HCT116 (cell line): ENCODE data around the gene WDR4. TPM values are rescaled to one million over a fixed set of nuclear protein-coding genes. Genes with fewer than 3 reads are reported as not detected.

ENCODE experiments used
- ATAC-seq: fragments of 200-7000 bp; cut with Tn5 transposase; 2 replicates; pipeline ENCODE4 v1.9.1; 2020; ENCODE audit warnings: mild to moderate bottlenecking, moderate library complexity
- BruUV-seq: library from RNA; stranded (reverse); fragments of 400-500 nt; replicated peaks from 2 replicates; lab custom pipeline; 2021; lab: Mats Ljungman, UMichigan
- CTCF ChIA-PET: fragments of 300-600 bp; sonication (Branson Sonifier 250); formaldehyde crosslinking; loops from one replicate; lab custom pipeline; 2021; ENCODE audit warnings: antibody characterized with exemption; lab: Charles Lee
- POLR2A ChIA-PET: fragments of 300-600, 350-600 bp; sonication (Branson Sonifier 250); formaldehyde crosslinking; loops from one replicate; lab custom pipeline; 2021; ENCODE audit warnings: antibody characterized with exemption; lab: Charles Lee
- RAD21 ChIA-PET, 2 experiments: fragments of 300-600 bp; sonication (Branson Sonifier 250); formaldehyde crosslinking; loops; one replicate each; lab custom pipeline; 2023; ENCODE audit warnings: low total read pairs in 2 of 2; ENCODE audit not compliant: uncharacterized antibody in 2 of 2, unreplicated experiment in 2 of 2, low non-redundant PET in 1 of 2; lab: Charles Lee
- DNase-seq: peaks from one replicate; pipeline ENCODE4 v3.0.0-alpha.2; 2010; ENCODE audit warnings: low read depth, low spot score
- H2AFZ ChIP-seq: fragments of 200-600 bp; shearing (Covaris generic), sonication (generic); 2 replicates; pipeline ENCODE4 v1.6.1; 2017; ENCODE audit warnings: low read depth, mixed run types, mixed read lengths, antibody characterized with exemption, low read length; ENCODE audit not compliant: poor library complexity, severe bottlenecking
- H3K27ac ChIP-seq: 2 replicates; pipeline ENCODE4 v1.5.1; 2012; ENCODE audit warnings: low read depth, low read length
- H3K27me3 ChIP-seq: fragments of 200-600 bp; sonication (generic); 2 replicates; pipeline ENCODE4 v1.6.1; 2016; ENCODE audit warnings: mixed run types, low read length, mixed read lengths; ENCODE audit not compliant: insufficient read depth
- H3K36me3 ChIP-seq, 2 experiments: fragments of 200-500 bp in 1 of 2; fragments of 200-600 bp in 1 of 2; sonication (Bioruptor generic) in 1 of 2; sonication (generic) in 1 of 2; 2 replicates each; pipeline versions ENCODE4 v1.5.1 to v1.6.1; 2014 to 2016; ENCODE audit warnings: low read length in 2 of 2, inconsistent platforms in 1 of 2, mixed read lengths in 1 of 2, mixed run types in 1 of 2; ENCODE audit not compliant: insufficient read depth in 2 of 2, control insufficient read depth in 1 of 2
- H3K4me1 ChIP-seq, 2 experiments: fragments of 200-600 bp in 1 of 2; sonication (generic) in 1 of 2; 2 replicates each; pipeline versions ENCODE4 v1.5.1 to v1.6.1; 2012 to 2017; ENCODE audit warnings: low read length in 2 of 2, inconsistent platforms in 1 of 2, mild to moderate bottlenecking in 1 of 2, mixed read lengths in 1 of 2, mixed run types in 1 of 2, moderate library complexity in 1 of 2; ENCODE audit not compliant: insufficient read depth in 2 of 2, control insufficient read depth in 1 of 2
- H3K4me2 ChIP-seq: fragments of 200-600 bp; sonication (generic); 2 replicates; pipeline ENCODE4 v1.6.1; 2017; ENCODE audit warnings: mixed run types, low read length, mixed read lengths
- H3K4me3 ChIP-seq, 2 experiments: fragments of 200-600 bp in 1 of 2; sonication (generic) in 1 of 2; replicated peaks in 1 of 2; 2 replicates each; pipeline ENCODE4 v1.5.1; 2011 to 2016; ENCODE audit warnings: low read length in 2 of 2, control low read depth in 1 of 2, low read depth in 1 of 2, mild to moderate bottlenecking in 1 of 2, mixed read lengths in 1 of 2, mixed run types in 1 of 2
- H3K79me2 ChIP-seq: fragments of 200-600 bp; sonication (generic); 2 replicates; pipeline ENCODE4 v1.6.1; 2017; ENCODE audit warnings: mild to moderate bottlenecking, mixed run types, low read length, moderate library complexity, mixed read lengths; ENCODE audit not compliant: insufficient read depth
- H3K9ac ChIP-seq: fragments of 200-600 bp; sonication (generic); 2 replicates; pipeline ENCODE4 v1.6.1; 2016; ENCODE audit warnings: low read length, mixed read lengths
- H3K9me2 ChIP-seq: fragments of 200-600 bp; sonication (generic), shearing (Covaris generic); 2 replicates; pipeline ENCODE4 v1.6.1; 2017; ENCODE audit warnings: mixed run types, mild to moderate bottlenecking, moderate library complexity; ENCODE audit not compliant: insufficient read depth
- H3K9me3 ChIP-seq, 2 experiments: fragments of 200-500 bp in 1 of 2; fragments of 200-600 bp in 1 of 2; sonication (Bioruptor generic) in 1 of 2; sonication (generic) in 1 of 2; 2 replicates each; pipeline ENCODE4 v1.6.1; 2014 to 2017; ENCODE audit warnings: low read length in 2 of 2, mixed read lengths in 2 of 2, inconsistent platforms in 1 of 2, low read depth in 1 of 2, mild to moderate bottlenecking in 1 of 2, mixed run types in 1 of 2, moderate library complexity in 1 of 2; ENCODE audit not compliant: control insufficient read depth in 1 of 2, insufficient read depth in 1 of 2
- H4K20me1 ChIP-seq: fragments of 200-600 bp; sonication (generic), shearing (Covaris generic); 2 replicates; pipeline ENCODE4 v1.6.1; 2017; ENCODE audit warnings: mixed run types, mild to moderate bottlenecking, moderate library complexity; ENCODE audit not compliant: insufficient read depth
- CTCF ChIP-seq, 3 experiments: fragments of 200-600 bp in 1 of 3; sonication (generic) in 1 of 3; IDR thresholded peaks in 2 of 3; conservative IDR thresholded peaks in 1 of 3; 2 replicates each; pipeline ENCODE4 v1.5.1; 2012 to 2017; ENCODE audit warnings: low read depth in 2 of 3, low read length in 2 of 3, antibody characterized with exemption in 1 of 3, borderline replicate concordance in 1 of 3, control low read depth in 1 of 3, mild to moderate bottlenecking in 1 of 3, mixed read lengths in 1 of 3, mixed run types in 1 of 3, moderate library complexity in 1 of 3; ENCODE audit not compliant: insufficient read depth in 1 of 3
- EGR1 ChIP-seq: IDR thresholded peaks from 2 replicates; pipeline ENCODE4 v1.6.1; 2012; ENCODE audit warnings: low read depth
- FOSL1 ChIP-seq: IDR thresholded peaks from 2 replicates; pipeline ENCODE4 v1.6.1; 2012; ENCODE audit warnings: low read depth
- REST ChIP-seq: IDR thresholded peaks from 2 replicates; pipeline ENCODE4 v1.6.1; 2012; ENCODE audit warnings: low read depth
- SIN3A ChIP-seq: IDR thresholded peaks from 2 replicates; pipeline ENCODE4 v1.6.1; 2012; ENCODE audit warnings: low read depth
- SP1 ChIP-seq: IDR thresholded peaks from 2 replicates; pipeline ENCODE4 v1.6.1; 2012; ENCODE audit warnings: low read depth
- ZBTB33 ChIP-seq: IDR thresholded peaks from 2 replicates; pipeline ENCODE4 v1.6.1; 2011; ENCODE audit warnings: mild to moderate bottlenecking, low read length, moderate library complexity; ENCODE audit not compliant: insufficient replicate concordance; ENCODE audit errors: extremely low read depth
- intact Hi-C: fragments of 100-400 bp; cut with micrococcal nuclease; formaldehyde crosslinking; loops from 2 replicates; pipeline ENCODE4 v1.10.0; 2022
- total RNA-seq: library from RNA; stranded (reverse); gene quantifications from one replicate; pipeline ENCODE4 v1.2.1, GENCODE V29; 2021; ENCODE audit not compliant: unreplicated experiment

Gene WDR4
- total RNA-seq, 1 experiment from 2014 or later, result 34.8 TPM

GRCh38 chr21:42925114-42925926 is 46.0 kb upstream of the WDR4 start, which contains the start of gene ERVH48-1:
TSS of gene ERVH48-1 (minus strand) at chr21:42925630. CDS start at chr21:42919006, 6,624 bp downstream.
- DNase-seq, result no peak

More at GRCh38 chr21:42925114-42925926, 46.0 kb upstream of the WDR4 start, which contains the start of gene ERVH48-1:
- TF ChIP-seq CTCF (IDR thresholded peaks at IDR 0.05 in 2 of 3, conservative IDR thresholded peaks at IDR 0.05 in 1 of 3; ENCODE audit: borderline replicate concordance in 1 of 3, insufficient read depth in 1 of 3, low read depth in 2 of 3, low read length in 2 of 3) (no peak), FOSL1 (no peak), ZBTB33 (no peak), REST (no peak), SP1 (no peak), SIN3A (no peak), EGR1 (no peak)
- TF ChIP-seq, all 23 proteins: peak for 0
- ATAC-seq, result no peak
- Histone ChIP-seq H3K36me3 (no peaks in the 10 kb centered on the region), H4K20me1 (no peaks in the 10 kb centered on the region), H3K9me3 (no peaks in the 10 kb centered on the region), H3K4me2 (peak within 1 kb of the TSS; percentile 67), H3K27me3 (no peaks in the 10 kb centered on the region), H3K4me1 (peaks cover 7 to 13% of the 10 kb centered on the region in 2 experiments; a peak in 3 of 4 replicates), H3K79me2 (no peaks in the 10 kb centered on the region), H3K27ac (peak within 1 kb of the TSS; percentile 67; the same call in 1 of the 2 replicates), H3K9me2 (no peaks in the 10 kb centered on the region), H2AFZ (no peak within 1 kb of the TSS), H3K9ac (peak within 1 kb of the TSS; percentile 67; the same call in 1 of the 2 replicates), H3K4me3 (no peak within 1 kb of the TSS)
- ChIA-PET RAD21 (no interaction called here), CTCF (no interaction called here), POLR2A (interaction anchor here (0.6 kb wide), 1 partner anchor 66 kb away, joined by 3 read pairs; no protein-coding TSS in a partner anchor)
- intact Hi-C loops, result no loop called here
- BruUV-seq, result no TSS peak
